ENCODE results near the gene TOP2B. TPM values are rescaled to one million over a fixed set of nuclear protein-coding genes. Genes with fewer than 3 reads are reported as not detected.

Gene TOP2B
- total RNA-seq, 1 experiment from 2014 or later = 181 TPM

DNA sequence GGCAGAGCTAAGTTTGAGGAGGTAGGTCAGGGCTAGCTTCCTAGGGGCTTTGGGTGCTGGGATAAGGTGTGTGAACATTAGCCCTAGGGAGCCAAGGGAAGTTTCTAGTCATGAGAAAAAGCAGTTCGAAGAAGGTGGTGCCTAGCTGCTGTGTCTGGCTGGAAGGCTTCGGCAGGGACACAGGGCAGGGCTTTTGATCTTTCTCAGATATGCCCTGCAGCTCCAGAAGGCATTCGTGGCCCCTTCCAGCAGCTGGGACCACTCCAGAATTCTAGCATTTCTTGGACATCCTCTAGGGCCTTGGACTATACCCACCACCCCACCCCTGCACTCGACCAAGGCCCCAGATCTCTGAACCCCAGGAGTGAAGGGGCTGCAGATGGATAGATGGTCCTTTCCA, 88.6 kb downstream of the TOP2B start:
- Histone ChIP-seq H3K27ac (ENCODE audit: insufficient read length, low read depth, low read length) (no peak overlapping the region), H3K9me3 (ENCODE audit: control insufficient read depth, low read depth, low read length) (no peaks in the 10 kb centered on the region), H3K18ac (ENCODE audit: insufficient read length, low read depth, low read length) (no peak overlapping the region), H4K91ac (ENCODE audit: insufficient read length, low read depth, low read length) (no peak overlapping the region), H2BK5ac (ENCODE audit: insufficient read length, low read length) (no peak overlapping the region), H3K23ac (ENCODE audit: insufficient read length, low read depth, low read length) (no peak overlapping the region), H2BK12ac (ENCODE audit: insufficient read length, low read depth, low read length) (no peak overlapping the region), H3K79me1 (ENCODE audit: insufficient read depth, low read depth, low read length, poor library complexity, severe bottlenecking) (no peaks in the 10 kb centered on the region), H2AK5ac (ENCODE audit: insufficient read length, low read length) (no peak overlapping the region), H4K5ac (ENCODE audit: insufficient read length, low read depth, low read length) (no peak overlapping the region), H3K27me3 (ENCODE audit: insufficient read depth, low read length) (no peaks in the 10 kb centered on the region), H3K9ac (ENCODE audit: extremely low read depth, insufficient read length, low read length) (no peak overlapping the region), H3K4ac (ENCODE audit: low read depth, low read length) (no peak overlapping the region), H3K4me2 (ENCODE audit: insufficient read depth, insufficient read length, low read length) (no peak overlapping the region), H3K4me1 (ENCODE audit: insufficient read depth, low read length) (no peaks in the 10 kb centered on the region; the same call in 1 of the 2 replicates), H3K23me2 (ENCODE audit: insufficient read length, low read depth, low read length, poor library complexity, severe bottlenecking) (no peaks in the 10 kb centered on the region), H3K79me2 (ENCODE audit: insufficient read depth, low read length) (no peaks in the 10 kb centered on the region), H2BK15ac (ENCODE audit: low read depth, low read length) (no peak overlapping the region), H3K56ac (ENCODE audit: insufficient read length, low read depth, low read length) (no peak overlapping the region), H4K8ac (replicated peaks; ENCODE audit: insufficient read length, low read depth, low read length) (no peak overlapping the region), H2BK20ac (ENCODE audit: low read depth, low read length, poor library complexity, severe bottlenecking) (no peak overlapping the region), H2AFZ (ENCODE audit: low read length) (no peak overlapping the region), H3K14ac (ENCODE audit: insufficient read depth, low read length) (no peak overlapping the region), H2BK120ac (ENCODE audit: low read depth, low read length, poor library complexity, severe bottlenecking) (no peak overlapping the region), H3T11ph (ENCODE audit: low read length) (no peak overlapping the region), H4K20me1 (ENCODE audit: control insufficient read depth, insufficient read depth, insufficient read length) (no peaks in the 10 kb centered on the region)
- H3K9me3 Mint-ChIP-seq = no peaks in the 10 kb centered on the region; a peak in 1 of 5 replicates
- H3K27ac Mint-ChIP-seq = no peak overlapping the region
- WGBS (ENCODE audit: extremely low coverage, insufficient read length, low lambda C conversion rate) = no CpG with 5 or more reads among the region's 4 CpGs
- TF ChIP-seq, protein P1, sequence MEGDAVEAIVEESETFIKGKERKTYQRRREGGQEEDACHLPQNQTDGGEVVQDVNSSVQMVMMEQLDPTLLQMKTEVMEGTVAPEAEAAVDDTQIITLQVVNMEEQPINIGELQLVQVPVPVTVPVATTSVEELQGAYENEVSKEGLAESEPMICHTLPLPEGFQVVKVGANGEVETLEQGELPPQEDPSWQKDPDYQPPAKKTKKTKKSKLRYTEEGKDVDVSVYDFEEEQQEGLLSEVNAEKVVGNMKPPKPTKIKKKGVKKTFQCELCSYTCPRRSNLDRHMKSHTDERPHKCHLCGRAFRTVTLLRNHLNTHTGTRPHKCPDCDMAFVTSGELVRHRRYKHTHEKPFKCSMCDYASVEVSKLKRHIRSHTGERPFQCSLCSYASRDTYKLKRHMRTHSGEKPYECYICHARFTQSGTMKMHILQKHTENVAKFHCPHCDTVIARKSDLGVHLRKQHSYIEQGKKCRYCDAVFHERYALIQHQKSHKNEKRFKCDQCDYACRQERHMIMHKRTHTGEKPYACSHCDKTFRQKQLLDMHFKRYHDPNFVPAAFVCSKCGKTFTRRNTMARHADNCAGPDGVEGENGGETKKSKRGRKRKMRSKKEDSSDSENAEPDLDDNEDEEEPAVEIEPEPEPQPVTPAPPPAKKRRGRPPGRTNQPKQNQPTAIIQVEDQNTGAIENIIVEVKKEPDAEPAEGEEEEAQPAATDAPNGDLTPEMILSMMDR (conservative IDR thresholded peaks at IDR 0.05) = no peak
- no peaks in the 10 kb centered on the region for H3K27me3 Mint-ChIP-seq (ENCODE audit: low read depth)
- H3K36me3 Mint-ChIP-seq (ENCODE audit: insufficient read depth in 1 of 3, low read depth in 3 of 3) = no peaks in the 10 kb centered on the region; a peak in 1 of 7 replicates
- H3K4me3 Mint-ChIP-seq = no peak overlapping the region
- H3K4me1 Mint-ChIP-seq = peaks cover 9 to 21% of the 10 kb centered on the region in 2 experiments
- no peak for DNase-seq
